Memory B cell (primary cell): Measurements from ENCODE around the gene CTXN3.

ENCODE experiments used
- ATAC-seq: fragments of 150-1000 bp; cut with Tn5 transposase; 2 replicates; pipeline ENCODE4 v1.10.0; 2021; ENCODE audit warnings: low read depth, mild to moderate bottlenecking, moderate library complexity
- DNase-seq, 2 donors: peaks; one replicate each; pipeline ENCODE4 v3.0.0; 2022; ENCODE audit warnings: low spot score in 2 of 2
- H3K27ac Mint-ChIP-seq: one replicate; pipeline ENCODE4 v1.8.0; 2022; ENCODE audit warnings: mild to moderate bottlenecking, moderate library complexity, mixed read lengths
- H3K27me3 Mint-ChIP-seq: one replicate; pipeline ENCODE4 v1.8.0; 2022; ENCODE audit warnings: mixed read lengths
- H3K36me3 Mint-ChIP-seq: one replicate; pipeline ENCODE4 v1.8.0; 2022; ENCODE audit warnings: mild to moderate bottlenecking, mixed read lengths
- H3K4me1 Mint-ChIP-seq: one replicate; pipeline ENCODE4 v1.8.0; 2022; ENCODE audit warnings: mixed read lengths
- H3K4me3 Mint-ChIP-seq: one replicate; pipeline ENCODE4 v1.8.0; 2022; ENCODE audit warnings: mild to moderate bottlenecking, moderate library complexity, mixed read lengths
- H3K9me3 Mint-ChIP-seq: one replicate; pipeline ENCODE4 v1.8.0; 2022; ENCODE audit warnings: mixed read lengths

The CTXN3 gene

GRCh38 chr5:127649018-127649439 is at the start of gene CTXN3:
CTXN3 (plus strand) TSS chr5:127649082; CDS start chr5:127657522, 8,440 bp downstream.
- ATAC-seq (no peak), DNase-seq (no peak)
- no peak within 1 kb of the TSS for H3K4me3 Mint-ChIP-seq
- peaks cover 3% of the 10 kb centered on the region for H3K27me3 Mint-ChIP-seq
- no peaks in the 10 kb centered on the region for H3K9me3 Mint-ChIP-seq
- H3K4me1 Mint-ChIP-seq, result no peaks in the 10 kb centered on the region
- H3K27ac Mint-ChIP-seq, result no peak within 1 kb of the TSS
- no peaks in the 10 kb centered on the region for H3K36me3 Mint-ChIP-seq

DNA sequence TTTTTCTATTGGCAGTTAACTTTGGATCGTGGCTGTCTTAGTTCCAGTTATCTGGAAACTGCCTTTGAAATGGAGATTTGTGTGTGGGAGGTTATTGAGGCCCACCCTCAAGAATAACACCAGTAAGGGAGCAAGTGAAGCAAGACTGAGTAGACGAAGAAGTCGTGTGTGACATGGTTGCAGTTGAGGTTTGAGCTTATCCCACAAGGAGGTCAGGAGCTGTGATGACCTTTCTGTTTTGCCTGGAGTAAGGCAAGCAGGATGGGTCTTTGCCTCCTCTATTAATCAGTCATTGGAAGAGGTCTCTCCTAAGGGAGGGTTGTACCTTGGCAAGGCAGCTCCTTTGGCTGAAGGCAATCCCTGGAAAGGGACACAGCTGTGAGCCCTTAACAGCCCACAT is 49.6 kb upstream of the CTXN3 start:
- ATAC-seq (no peak), DNase-seq (no peak)
- Mint-ChIP-seq H3K27me3 (peaks cover 10% of the 10 kb centered on the region), H3K4me1 (peaks cover 2% of the 10 kb centered on the region), H3K9me3 (no peaks in the 10 kb centered on the region), H3K36me3 (no peaks in the 10 kb centered on the region), H3K4me3 (no peak overlapping the region), H3K27ac (no peak overlapping the region)

DNA sequence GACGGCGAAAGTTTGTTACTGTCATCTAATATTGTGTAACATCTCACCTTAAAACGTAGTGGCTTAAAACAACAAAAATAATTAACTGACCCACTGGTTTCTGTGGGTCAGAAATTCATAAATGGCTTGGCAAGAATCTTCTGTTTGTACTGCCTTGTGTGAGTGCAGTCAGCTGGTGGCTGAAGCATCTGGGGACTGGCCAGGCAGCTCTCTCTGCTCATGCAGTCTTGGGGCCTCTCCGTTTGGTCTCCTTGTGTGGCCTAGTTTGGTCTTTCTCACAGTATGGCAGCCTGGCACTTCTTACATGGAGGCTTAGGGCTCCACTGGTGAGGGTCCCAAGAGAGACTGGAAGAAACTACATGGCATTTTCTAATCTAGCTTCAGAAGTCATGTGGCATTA is 49.0 kb upstream of the CTXN3 start:
- ATAC-seq (no peak), DNase-seq (no peak)
- H3K27ac Mint-ChIP-seq, result no peak overlapping the region
- H3K4me3 Mint-ChIP-seq, result no peak overlapping the region
- H3K36me3 Mint-ChIP-seq, result no peaks in the 10 kb centered on the region
- no peaks in the 10 kb centered on the region for H3K9me3 Mint-ChIP-seq
- peaks cover 10% of the 10 kb centered on the region for H3K27me3 Mint-ChIP-seq
- peaks cover 2% of the 10 kb centered on the region for H3K4me1 Mint-ChIP-seq

- ATAC-seq (no peak), DNase-seq (no peak)
- peaks cover 11% of the 10 kb centered on the region for H3K27me3 Mint-ChIP-seq
- H3K4me3 Mint-ChIP-seq, result no peak overlapping the region
- no peaks in the 10 kb centered on the region for H3K9me3 Mint-ChIP-seq
- no peaks in the 10 kb centered on the region for H3K36me3 Mint-ChIP-seq
- no peak overlapping the region for H3K27ac Mint-ChIP-seq
- peaks cover 2% of the 10 kb centered on the region for H3K4me1 Mint-ChIP-seq
Observed at GRCh38 chr5:127601111-127601510, 47.8 kb upstream of the CTXN3 start.

DNA sequence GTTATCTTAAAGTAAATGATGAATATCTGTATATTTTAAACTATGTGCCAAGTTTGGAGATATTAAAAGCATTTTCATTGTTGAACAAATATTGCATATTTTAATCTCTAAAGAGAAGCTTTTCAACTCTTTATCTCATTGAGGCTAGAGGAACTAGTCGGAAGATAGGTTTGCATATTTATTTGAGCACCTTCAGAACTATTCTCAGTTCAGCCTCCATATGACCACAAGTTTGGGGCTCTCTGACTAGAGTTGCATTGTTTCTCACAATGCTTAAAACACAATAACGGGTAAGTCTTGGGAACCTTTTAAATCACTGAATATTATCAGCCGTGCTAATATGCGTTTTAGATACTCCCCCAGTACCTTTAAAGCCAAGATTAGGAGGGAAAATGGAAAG is 47.3 kb upstream of the CTXN3 start:
- no peak for DNase-seq
- H3K27me3 Mint-ChIP-seq, result peaks cover 11% of the 10 kb centered on the region
- ATAC-seq, result no peak
- H3K4me3 Mint-ChIP-seq, result no peak overlapping the region
- no peak overlapping the region for H3K27ac Mint-ChIP-seq
- no peaks in the 10 kb centered on the region for H3K36me3 Mint-ChIP-seq
- H3K9me3 Mint-ChIP-seq, result no peaks in the 10 kb centered on the region
- H3K4me1 Mint-ChIP-seq, result peaks cover 2% of the 10 kb centered on the region

GRCh38 chr5:127602481-127602880 is 46.4 kb upstream of the CTXN3 start:
- no peak for DNase-seq
- Mint-ChIP-seq H3K36me3 (no peaks in the 10 kb centered on the region), H3K9me3 (no peaks in the 10 kb centered on the region), H3K27me3 (peaks cover 10% of the 10 kb centered on the region), H3K4me1 (peaks cover 2% of the 10 kb centered on the region), H3K27ac (no peak overlapping the region), H3K4me3 (no peak overlapping the region)
- no peak for ATAC-seq

DNA sequence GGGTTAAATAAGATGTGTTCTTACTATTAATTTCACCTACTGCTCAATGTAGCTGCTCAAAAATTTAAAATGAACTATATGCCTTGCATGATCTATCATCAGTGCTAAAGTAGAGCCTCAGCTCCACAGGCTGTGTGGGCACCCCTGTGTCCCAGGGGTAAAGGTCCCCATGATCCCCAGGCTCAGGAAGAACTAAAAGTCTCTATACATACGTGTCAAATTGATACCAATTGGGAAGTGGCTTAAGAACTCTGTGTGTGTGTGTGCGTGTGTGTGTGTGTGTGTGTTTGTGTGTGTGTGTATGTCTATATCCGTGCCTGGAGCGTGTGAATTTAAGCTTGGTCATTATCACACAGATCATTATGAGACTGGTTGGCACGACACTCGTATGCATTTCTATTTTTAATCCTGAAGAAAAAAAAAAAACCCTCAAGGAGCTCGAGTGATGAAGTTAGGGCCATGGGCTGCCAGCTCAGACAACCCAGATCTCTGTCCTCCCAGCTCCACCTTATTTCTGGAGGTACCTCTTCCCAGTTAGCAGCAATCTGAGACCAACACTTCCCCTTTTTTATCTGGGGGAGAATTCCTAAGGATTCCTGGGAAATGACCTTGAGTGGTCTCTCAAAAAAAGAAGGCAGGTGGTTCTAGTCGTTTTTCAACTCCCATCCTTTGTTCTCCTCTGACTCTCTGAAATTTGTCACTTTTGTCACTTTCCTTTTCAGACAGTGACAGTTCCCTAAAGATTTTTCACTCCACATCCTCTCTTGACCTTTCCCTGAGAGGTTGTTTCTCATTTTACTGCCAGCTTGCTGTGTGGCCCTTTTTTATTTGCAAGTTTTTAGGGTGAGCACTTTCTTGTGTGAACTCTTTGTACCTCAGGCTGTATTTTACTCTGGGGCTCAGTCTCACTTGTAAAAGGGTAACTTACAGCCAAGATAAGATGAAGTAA is 45.7 kb upstream of the CTXN3 start:
- peaks cover 2% of the 10 kb centered on the region for H3K4me1 Mint-ChIP-seq
- H3K27me3 Mint-ChIP-seq, result peaks cover 10% of the 10 kb centered on the region
- no peaks in the 10 kb centered on the region for H3K36me3 Mint-ChIP-seq
- no peaks in the 10 kb centered on the region for H3K9me3 Mint-ChIP-seq
- H3K4me3 Mint-ChIP-seq, result no peak overlapping the region
- ATAC-seq (no peak), DNase-seq (no peak)
- H3K27ac Mint-ChIP-seq, result no peak overlapping the region

DNA sequence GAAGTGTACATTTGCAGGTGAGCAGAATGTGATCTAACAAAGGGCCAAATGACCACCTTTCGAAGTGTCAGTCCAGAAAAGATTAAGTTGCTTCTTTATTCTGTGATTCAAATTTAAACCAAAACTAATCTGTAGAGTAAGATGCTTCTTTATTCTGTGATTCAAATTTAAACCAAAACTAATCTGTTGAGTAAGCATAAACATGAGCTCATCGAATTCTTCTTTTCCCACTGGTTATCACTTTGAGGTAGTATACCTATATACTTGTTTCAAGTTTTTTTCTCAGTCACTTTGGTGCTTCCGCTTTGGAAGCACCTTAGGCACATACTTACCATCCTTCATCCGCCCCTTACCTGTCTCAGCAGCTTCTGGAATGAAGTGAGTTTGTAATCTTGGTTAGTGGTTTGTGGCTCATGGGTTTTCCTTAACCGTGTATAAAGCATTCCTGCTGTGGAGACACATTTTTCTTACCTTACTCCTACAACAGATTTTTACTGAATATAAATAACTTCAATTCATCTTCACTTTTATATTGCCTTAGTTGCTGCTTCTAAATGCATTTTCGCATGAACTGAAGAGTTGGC is 40.7 kb upstream of the CTXN3 start:
- Mint-ChIP-seq H3K36me3 (no peaks in the 10 kb centered on the region), H3K27me3 (peaks cover 10% of the 10 kb centered on the region), H3K27ac (no peak overlapping the region), H3K4me1 (peaks cover 2% of the 10 kb centered on the region), H3K4me3 (no peak overlapping the region), H3K9me3 (no peaks in the 10 kb centered on the region)
- no peak for ATAC-seq
- DNase-seq, result no peak

DNA sequence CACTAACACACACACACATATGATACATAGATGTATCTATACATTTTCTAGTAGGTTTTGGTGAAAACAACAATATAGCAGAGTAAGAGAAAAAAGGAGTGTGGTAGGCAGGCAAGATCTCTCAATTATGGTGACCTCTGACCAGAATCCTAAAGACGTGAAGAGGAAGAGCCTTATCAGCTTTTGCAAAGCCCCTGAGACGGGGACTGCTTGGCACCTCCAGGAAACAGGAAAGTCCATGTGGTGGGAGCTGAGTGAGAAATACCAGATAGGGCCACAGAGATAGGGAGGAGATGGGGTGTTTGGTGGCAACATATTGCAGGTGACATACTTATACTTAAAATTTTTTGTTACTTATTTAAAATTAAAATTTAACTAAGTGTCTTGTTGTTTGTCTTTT is 39.9 kb upstream of the CTXN3 start:
- no peak overlapping the region for H3K27ac Mint-ChIP-seq

GRCh38 chr5:127609957-127610356 is 38.9 kb upstream of the CTXN3 start:
- H3K4me1 Mint-ChIP-seq, result no peaks in the 10 kb centered on the region
- DNase-seq, result no peak
- H3K9me3 Mint-ChIP-seq, result no peaks in the 10 kb centered on the region
- no peaks in the 10 kb centered on the region for H3K36me3 Mint-ChIP-seq
- H3K4me3 Mint-ChIP-seq, result no peak overlapping the region
- ATAC-seq, result no peak
- H3K27me3 Mint-ChIP-seq, result peaks cover 12% of the 10 kb centered on the region
- H3K27ac Mint-ChIP-seq, result no peak overlapping the region

More for the DNA sequence above, 39.9 kb upstream of the CTXN3 start:
- no peak for DNase-seq
- H3K4me3 Mint-ChIP-seq, result no peak overlapping the region
- no peaks in the 10 kb centered on the region for H3K9me3 Mint-ChIP-seq
- H3K4me1 Mint-ChIP-seq, result no peaks in the 10 kb centered on the region
- no peak for ATAC-seq
- H3K27me3 Mint-ChIP-seq, result peaks cover 10% of the 10 kb centered on the region
- H3K36me3 Mint-ChIP-seq, result no peaks in the 10 kb centered on the region

GRCh38 chr5:127612441-127613141 is 36.3 kb upstream of the CTXN3 start:
- Mint-ChIP-seq H3K36me3 (no peaks in the 10 kb centered on the region), H3K4me1 (no peaks in the 10 kb centered on the region), H3K27me3 (peaks cover 15% of the 10 kb centered on the region), H3K27ac (no peak overlapping the region), H3K4me3 (no peak overlapping the region), H3K9me3 (no peaks in the 10 kb centered on the region)
- no peak for DNase-seq
- ATAC-seq, result no peak

DNA sequence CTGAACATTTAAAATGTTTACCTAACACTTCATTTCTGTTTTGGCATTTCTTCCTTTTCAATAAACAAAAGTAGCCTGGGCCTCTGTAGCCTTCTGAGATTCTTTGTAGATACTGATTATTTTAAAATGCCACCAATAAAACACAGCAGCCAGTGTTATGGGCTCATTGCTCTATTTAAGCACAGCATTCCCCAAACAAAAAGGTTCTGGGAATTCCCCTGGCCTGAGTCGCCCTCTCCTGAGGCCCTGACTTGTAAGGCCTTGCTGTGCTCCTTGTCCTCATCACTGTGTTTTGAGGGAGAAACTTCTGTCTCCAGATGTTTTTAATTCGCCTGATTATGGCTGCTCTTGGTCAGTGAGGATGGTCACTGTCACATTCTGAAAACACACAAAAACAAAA is 33.0 kb upstream of the CTXN3 start:
- ATAC-seq (no peak), DNase-seq (no peak)
- Mint-ChIP-seq H3K27ac (no peak overlapping the region), H3K36me3 (no peaks in the 10 kb centered on the region), H3K4me1 (no peaks in the 10 kb centered on the region), H3K27me3 (peaks cover 17% of the 10 kb centered on the region), H3K4me3 (no peak overlapping the region), H3K9me3 (no peaks in the 10 kb centered on the region)

DNA sequence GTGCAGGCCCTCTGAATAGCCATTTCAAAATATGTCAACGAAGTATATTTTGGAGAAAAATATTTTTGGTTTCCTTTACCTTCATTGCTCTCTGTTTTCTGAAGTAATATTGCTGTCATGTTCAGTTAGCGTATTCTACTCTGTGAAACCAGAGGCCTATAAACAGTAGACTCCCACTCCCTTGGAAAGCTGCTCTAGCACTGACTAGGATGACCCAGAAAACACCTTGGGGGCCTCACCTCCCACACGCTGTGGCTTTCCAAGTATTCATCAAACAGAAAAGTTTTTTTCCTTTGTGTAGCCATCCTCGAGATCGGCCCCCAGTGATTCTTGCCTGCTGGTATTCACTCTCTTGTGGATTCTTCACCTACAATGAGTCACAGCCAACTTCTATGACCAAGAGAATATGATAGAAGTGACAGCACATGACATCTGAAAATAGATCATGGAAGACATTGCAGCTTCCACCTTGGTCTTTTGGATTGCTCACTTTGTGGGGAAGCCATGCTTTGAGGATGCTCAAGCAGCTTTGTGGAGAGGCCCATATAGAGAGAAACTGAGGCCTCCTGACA is 28.9 kb upstream of the CTXN3 start:
- Mint-ChIP-seq H3K27ac (no peak overlapping the region), H3K36me3 (no peaks in the 10 kb centered on the region), H3K4me1 (no peaks in the 10 kb centered on the region), H3K27me3 (peaks cover 6% of the 10 kb centered on the region), H3K4me3 (no peak overlapping the region), H3K9me3 (no peaks in the 10 kb centered on the region)
- ATAC-seq (no peak), DNase-seq (no peak)
